GM21390 (cell line): ENCODE measurements around the gene CYBB.

ENCODE experiments used
- ATAC-seq: cut with Tn5 transposase; IDR thresholded peaks from one replicate; pipeline ENCODE4 v1.9.1; 2021; ENCODE audit not compliant: unreplicated experiment

CYBB gene

DNA sequence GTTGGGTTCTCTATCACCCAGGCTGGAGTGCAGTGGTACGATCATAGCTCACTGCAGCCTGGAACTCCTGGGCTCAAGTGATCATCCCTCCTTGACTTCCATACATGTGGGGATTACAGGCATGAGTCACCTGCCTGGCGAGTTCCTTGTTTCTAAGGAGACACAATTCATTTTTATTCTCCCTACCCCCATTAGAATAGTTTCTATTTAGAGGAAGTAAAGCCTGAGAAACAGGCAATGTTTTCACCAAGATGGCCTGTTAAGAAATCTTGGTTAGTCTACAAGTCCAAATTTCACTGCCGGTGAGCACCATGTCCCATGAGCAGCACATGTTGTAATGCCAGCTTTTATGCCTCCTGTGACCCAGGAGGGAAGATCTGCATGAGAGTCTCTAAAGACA, 5.7 kb downstream of the CYBB start:
- no peak for ATAC-seq

- ATAC-seq: peak; percentile 75
Measured at GRCh38 chrX:37786624-37787422, 7.0 kb downstream of the CYBB start.

- peak; percentile 58 for ATAC-seq
Measured at GRCh38 chrX:37787423-37787869, 7.6 kb downstream of the CYBB start.

GRCh38 chrX:37796310-37796709, 16.5 kb downstream of the CYBB start:
- ATAC-seq: no peak

DNA sequence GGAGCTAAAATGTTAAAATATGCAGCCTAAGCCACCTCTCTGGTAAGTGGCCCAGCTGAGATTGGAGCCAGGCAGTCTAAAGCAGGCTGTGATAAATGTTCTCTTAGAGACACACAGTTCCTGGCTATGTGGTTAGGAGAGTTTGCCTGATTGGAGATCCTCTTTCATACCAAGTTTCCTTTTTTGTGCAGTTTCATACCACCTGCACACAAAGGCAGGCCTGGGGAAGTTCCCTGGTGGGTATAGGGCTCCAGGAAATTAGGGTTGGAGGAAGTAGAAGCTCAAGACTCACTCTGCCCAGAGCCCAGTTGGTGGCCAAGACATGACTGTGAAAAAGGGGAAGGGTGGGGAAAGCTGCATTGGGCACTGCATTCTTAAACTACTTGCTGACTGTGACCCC, 16.9 kb downstream of the CYBB start:
- peak; percentile 85 for ATAC-seq

DNA sequence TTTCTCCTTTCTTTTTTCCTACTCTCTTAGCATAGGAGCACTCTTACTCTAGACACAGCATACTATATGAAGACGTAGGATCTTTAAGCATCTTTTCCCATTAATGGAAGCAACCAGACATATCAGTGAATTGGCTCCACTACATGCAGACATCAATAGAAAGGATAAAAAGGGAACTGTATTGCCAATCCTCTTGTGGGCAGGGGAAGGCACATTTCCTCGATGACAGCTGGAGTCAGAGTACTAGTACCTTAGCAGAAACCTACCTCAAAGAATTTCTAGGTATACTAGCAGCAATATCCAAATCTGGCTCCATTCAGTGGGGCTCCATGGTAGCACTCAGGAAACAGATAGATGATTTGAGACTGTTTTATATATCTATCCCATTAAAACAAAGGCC, 20.1 kb downstream of the CYBB start:
- no peak for ATAC-seq

DNA sequence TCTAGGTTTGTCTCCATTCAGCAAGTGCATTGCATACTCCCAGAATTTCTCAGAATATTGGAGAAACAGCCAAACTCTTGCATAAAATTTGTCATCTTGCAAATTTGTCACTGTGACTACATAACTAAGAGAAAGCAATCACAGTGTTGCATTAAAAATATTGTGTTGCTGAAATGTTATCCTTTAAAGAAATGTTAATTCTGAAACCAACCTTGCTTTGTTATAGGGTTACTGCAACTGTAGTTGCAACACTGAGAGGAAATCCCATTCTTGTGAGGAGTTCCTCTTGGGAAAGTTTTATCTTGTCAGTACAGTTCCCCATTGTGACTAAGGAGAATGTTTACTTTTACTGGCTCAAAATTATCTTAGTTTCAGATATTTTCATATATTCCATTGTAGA, 20.9 kb downstream of the CYBB start:
- no peak for ATAC-seq

DNA sequence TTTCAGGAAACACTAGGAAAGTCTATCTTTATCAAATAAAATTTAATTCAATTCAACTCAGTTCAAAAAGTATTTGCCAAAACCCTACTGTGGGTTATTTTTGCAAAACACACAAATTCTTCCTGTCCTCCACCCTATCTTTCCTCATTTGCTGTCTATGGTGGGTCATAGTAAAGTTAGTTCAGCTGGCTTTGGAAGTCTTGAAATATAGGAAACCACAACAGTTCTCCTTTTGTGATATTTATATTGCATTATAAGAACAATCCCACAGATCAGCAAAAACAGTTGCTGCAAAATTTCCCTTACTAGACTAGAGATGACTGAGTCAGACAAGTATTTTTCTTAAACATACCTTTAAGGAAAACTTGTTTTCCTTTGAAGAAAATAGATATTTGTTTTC, 22.2 kb downstream of the CYBB start:
- no peak for ATAC-seq

DNA sequence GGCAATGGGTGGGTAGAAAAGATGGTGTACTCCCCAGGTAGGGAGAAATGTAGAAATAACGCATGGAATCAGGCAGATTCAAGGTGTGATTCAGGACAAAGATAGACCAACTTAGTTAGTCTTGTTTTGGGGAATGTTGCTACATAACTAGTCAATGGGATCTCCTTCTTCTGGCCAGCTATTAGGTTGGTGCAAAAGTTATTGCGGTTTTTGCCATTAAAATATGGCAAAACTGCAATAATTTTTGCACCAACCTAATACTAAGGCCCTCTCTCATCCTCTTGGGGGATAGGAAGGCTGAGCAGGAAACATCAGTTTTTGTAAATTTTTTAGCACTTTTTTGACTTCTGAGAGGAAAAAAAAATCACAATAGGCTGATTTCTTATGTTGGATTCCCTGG, 23.2 kb downstream of the CYBB start:
- ATAC-seq: no peak

- no peak for ATAC-seq
Measured at GRCh38 chrX:37809970-37810369, 30.1 kb downstream of the CYBB start.

DNA sequence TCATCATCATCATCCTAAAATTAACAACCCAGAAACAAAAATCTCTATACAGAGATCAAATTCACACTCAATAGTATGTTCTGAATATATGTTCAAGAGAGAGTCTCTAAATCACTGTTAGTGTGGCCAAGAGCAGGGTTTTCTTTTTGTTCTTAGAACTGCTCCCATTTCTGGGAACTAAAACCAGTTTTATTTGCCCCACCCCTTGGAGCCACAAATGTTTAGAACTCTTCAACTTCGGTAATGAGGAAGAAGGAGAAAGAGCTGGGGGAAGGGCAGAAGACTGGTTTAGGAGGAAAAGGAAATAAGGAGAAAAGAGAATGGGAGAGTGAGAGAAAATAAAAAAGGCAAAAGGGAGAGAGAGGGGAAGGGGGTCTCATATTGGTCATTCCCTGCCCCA, 32.3 kb downstream of the CYBB start:
- ATAC-seq: no peak

DNA sequence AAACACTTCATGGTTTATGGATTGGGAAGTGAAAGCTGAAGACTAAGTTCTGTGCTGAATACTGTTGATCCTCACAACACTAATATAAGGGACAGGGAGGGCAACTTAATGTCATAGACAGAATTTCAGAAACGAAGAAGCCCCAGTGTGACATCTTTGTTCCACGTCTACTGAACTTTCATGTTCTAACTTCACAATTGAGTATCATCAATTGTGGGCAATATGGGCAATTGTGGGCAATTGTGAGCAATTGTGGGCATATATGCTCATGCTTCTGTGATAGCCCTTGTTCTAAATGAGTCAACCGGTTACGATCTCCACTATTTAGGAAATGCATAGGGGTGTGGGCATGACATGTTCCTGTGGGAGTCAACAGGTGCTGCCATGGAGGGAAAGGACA, 33.7 kb downstream of the CYBB start:
- ATAC-seq: no peak

GRCh38 chrX:37815366-37815765, 35.5 kb downstream of the CYBB start:
- no peak for ATAC-seq

GRCh38 chrX:37816766-37817165, 36.9 kb downstream of the CYBB start:
- peak; percentile 11 for ATAC-seq

DNA sequence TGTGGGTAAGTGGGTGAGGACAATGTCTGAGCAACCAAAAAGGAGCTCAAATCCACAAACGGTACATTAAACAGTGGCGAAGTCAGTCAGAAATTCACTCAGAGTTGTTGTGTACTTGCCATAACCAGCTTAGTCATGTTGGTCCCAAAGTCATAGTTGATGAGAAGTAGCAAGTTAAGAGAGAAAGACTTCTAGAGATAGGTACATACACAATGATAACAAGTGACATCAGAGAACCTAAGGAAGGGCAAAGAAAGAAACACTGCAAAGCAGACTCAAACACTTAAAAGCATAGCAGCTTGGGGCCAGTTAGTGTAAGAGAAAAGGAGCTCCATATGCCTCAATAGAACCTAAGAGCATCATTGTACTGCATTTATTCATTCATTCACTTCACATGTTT, 37.3 kb downstream of the CYBB start:
- ATAC-seq: peak; percentile 19

DNA sequence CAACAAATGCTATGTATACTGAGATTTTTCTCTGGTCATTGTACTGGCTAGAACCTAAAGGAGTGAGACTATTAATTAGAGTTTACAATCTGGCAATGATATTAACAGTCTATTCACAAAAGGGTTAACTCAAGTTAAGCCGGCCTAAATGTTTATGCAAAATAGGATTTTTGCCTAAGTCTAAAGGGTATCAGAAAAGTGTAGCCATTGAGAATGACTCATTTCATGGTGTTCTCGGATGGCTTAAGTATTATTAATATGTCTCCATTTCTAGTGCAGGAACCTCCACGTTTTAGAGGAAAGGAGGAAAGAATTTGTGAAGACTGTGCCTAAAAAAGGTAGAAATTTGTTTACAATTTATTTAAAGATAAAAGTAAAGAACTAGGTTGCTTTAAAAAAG, 37.7 kb downstream of the CYBB start:
- ATAC-seq: peak; percentile 56

DNA sequence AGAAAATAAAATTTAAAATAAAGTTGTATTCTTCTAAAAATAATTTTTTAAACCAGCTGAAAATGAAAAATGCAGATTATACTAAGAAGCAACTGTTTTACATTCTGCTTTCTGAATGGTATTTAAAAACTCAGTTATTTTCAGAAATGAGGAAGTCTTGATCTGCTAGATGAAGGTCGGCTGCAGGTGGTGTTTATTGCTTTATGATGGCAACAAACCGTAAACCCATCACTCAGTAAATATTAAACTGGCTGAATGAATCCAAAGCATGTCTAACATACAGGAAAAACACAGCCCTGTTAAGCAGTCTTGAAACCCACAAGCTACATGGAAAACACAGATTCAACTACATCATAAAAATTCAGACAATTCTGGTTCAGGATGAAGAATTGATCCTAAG, 38.2 kb downstream of the CYBB start:
- ATAC-seq: peak; percentile 49

DNA sequence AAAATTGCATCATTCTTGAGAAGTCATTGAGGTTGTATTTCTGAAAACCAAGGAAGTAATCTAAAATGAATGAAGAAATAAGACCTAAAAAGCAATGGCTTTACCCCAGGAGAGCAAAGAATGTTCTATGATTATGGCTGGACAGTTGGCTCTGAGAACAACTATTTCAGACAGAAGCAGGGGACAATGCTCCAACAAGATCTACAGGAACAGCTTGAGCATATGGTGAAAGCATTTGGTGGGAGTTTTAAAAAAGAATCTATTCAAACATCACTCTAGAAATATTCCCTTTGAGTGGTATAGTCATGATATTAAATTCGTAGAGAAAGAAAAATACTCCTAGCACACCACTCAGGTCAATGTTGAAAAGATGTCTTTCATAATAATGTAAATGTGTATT, 40.8 kb downstream of the CYBB start:
- ATAC-seq: no peak

- ATAC-seq: no peak
Measured at GRCh38 chrX:37824491-37825214, 44.8 kb downstream of the CYBB start.

DNA sequence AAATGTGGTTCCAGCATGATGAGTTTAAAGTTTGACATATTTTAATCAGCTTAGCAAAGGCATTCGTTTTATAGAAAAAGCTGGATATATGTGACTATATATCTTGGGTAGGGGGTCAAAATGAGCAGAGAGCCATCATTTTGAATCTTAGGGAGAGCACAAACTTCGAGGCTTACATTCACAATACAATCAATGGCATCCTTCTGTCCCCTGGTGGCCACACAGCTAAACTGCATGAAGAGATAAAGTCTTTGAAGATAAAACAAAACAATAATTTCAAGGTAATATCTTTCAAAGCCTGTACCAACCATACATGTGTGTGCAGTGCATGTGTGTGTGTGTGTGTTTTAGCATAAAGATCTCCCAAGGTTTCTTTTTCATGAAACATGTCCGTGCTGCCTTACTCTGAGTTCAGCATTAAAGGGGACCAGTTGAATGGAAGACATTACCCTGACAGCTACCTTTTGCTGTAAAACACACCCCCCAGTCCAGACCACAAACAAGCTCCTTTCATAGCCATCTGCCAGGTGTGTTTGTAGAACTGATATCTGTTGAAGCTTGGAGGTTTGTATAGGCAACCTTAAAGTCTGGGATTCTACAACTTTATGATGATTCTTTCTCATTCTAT, 45.5 kb downstream of the CYBB start:
- ATAC-seq: peak; percentile 73

DNA sequence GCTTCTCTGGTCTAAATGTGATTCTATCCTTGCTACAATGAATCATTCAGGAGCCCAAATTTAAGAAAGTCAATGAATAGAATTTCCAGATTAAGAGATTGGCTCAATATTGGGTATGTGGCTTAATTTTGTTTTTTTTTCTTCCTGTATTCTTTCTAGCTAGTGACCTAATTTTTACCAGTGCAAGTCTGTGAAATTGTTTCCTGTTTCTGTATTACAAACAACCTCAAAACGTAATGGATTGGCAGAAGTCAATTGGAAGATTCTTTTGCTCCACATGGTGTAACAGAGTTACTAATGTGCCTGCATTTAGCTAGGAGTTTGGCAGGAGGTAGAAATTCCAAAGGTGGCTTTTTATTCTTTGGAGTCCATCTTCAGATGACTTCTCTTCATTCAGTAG, 49.9 kb downstream of the CYBB start:
- ATAC-seq: no peak

DNA sequence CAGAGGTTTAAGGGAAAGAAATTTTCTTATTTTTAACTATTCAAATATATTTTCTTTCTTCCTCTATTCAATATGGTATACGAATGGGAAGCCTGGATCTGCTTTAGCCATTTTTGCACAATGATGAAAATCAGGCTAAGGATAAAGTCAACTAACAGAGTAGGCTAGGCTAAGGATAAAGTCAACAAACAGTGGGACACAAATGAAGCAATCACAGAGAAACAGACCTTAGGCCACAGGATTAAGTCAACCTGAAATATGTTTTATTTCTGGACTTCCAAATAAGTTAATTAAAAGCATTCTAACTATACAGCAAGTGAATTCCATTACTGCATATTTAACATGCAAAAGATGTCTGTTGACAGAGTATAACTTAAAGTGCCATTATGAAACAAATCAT, 50.5 kb downstream of the CYBB start:
- ATAC-seq: no peak
